Activated naive CD4-positive, alpha-beta T cell treated with anti-CD3 and anti-CD28 coated beads, Interleukin-2, amount 10 ng/mL, durations not matched to agents 5 hours and 36 hours (primary cell): ENCODE data around the gene CD3E. TPM values are rescaled to one million over a fixed set of nuclear protein-coding genes. Genes with fewer than 3 reads are reported as not detected.

Source experiments
- total RNA-seq, 2 experiments: library from RNA; stranded (reverse); gene quantifications; one replicate each; pipeline ENCODE4 v1.2.3, GENCODE V29; 2021

The CD3E gene
- 100 to 1,000 TPM; 618 to 632 TPM for total RNA-seq

GRCh38 chr11:118304568-118305248 is at the start of gene CD3E:
CD3E (plus strand) TSS chr11:118304730; CDS start chr11:118304953, 223 bp downstream.

GRCh38 chr11:118263695-118264568 is 40.6 kb upstream of the CD3E start, which contains the start of gene MPZL2:
MPZL2 (minus strand) TSS chr11:118264297; CDS start chr11:118264153, 144 bp downstream.

GRCh38 chr11:118342503-118343161 is 38.1 kb downstream of the CD3E start, which contains the start of gene CD3D:
CD3D (minus strand) TSS chr11:118342705; CDS start chr11:118342607, 98 bp downstream.

GRCh38 chr11:118343981-118344515 is 39.5 kb downstream of the CD3E start, which contains the start of gene CD3G:
CD3G (plus strand) TSS chr11:118344344; CDS start chr11:118344424, 80 bp downstream.

GRCh38 chr11:118359295-118359958 is 54.9 kb downstream of the CD3E start, which contains the start of gene UBE4A:
UBE4A (plus strand) TSS chr11:118359600; CDS start chr11:118365081, 5,481 bp downstream.

Other genes with a start within 250 kb of the CD3E start
- not detected for gene TMPRSS4, start 227.7 kb upstream of the CD3E start, total RNA-seq
- gene SMIM35, start 217.8 kb upstream of the CD3E start, total RNA-seq, result under 1 TPM; 0.05 to 0.17 TPM
- under 1 TPM in 1 of 2 experiments, not detected in 1; 0.10 TPM for gene SCN4B, start 151.9 kb upstream of the CD3E start, total RNA-seq
- gene SCN2B, start 128.1 kb upstream of the CD3E start, total RNA-seq, result not detected
- 10 to 100 TPM; 74.3 to 76.2 TPM for gene JAML, start 79.7 kb upstream of the CD3E start, total RNA-seq
- gene MPZL3, start 52.4 kb upstream of the CD3E start, total RNA-seq, result 10 to 100 TPM; 13.0 to 13.7 TPM
- 1 to 10 TPM; 4.8 to 5.2 TPM for gene MPZL2, start 40.4 kb upstream of the CD3E start, total RNA-seq
- gene CD3D, start 38.0 kb downstream of the CD3E start, total RNA-seq, result 100 to 1,000 TPM; 462 to 471 TPM
- 100 to 1,000 TPM; 201 to 212 TPM for gene CD3G, start 39.6 kb downstream of the CD3E start, total RNA-seq
- 10 to 100 TPM; 40.2 to 40.6 TPM for gene UBE4A, start 54.9 kb downstream of the CD3E start, total RNA-seq
- gene ATP5MG, start 96.9 kb downstream of the CD3E start, total RNA-seq, result 100 to 1,000 TPM; 286 to 294 TPM
- 10 to 100 TPM; 91.6 to 92.8 TPM for gene KMT2A, start 131.8 kb downstream of the CD3E start, total RNA-seq
- gene TTC36, start 222.7 kb downstream of the CD3E start, total RNA-seq, result under 1 TPM; 0.55 to 0.83 TPM
- 10 to 100 TPM; 11.3 to 12.1 TPM for gene TMEM25, start 226.5 kb downstream of the CD3E start, total RNA-seq